GM12891 (cell line): Measurements from ENCODE around the gene NKAIN4.

ENCODE experiments used
- POLR2A ChIP-seq: IDR thresholded peaks from 2 replicates; pipeline ENCODE4 v1.6.1; 2011; ENCODE audit warnings: low read depth, low read length, control low read depth
- POLR2AphosphoS5 ChIP-seq: IDR thresholded peaks from 2 replicates; pipeline ENCODE4 v1.6.1; 2011; ENCODE audit warnings: low read depth, low read length, control low read depth
- TAF1 ChIP-seq: IDR thresholded peaks from 2 replicates; pipeline ENCODE4 v1.6.1; 2011; ENCODE audit warnings: low read depth, low read length, control low read depth

GRCh38 chr20:63240004-63240403 is 14.3 kb downstream of the NKAIN4 start:
- TF ChIP-seq POLR2AphosphoS5: no peak
- no peak for TF ChIP-seq POLR2A
- TF ChIP-seq TAF1: no peak
